ENCODE measurements around the gene CAST.

CAST gene

GRCh38 chr5:96648023-96648422 lies 14.2 kb upstream of the CAST start:
- DNase-seq (ENCODE audit: insufficient read length), result no peak
- no peak for TF ChIP-seq POLR2A (IDR thresholded peaks at IDR 0.05; ENCODE audit: low read depth, low read length)
- no peak for TF ChIP-seq TAF1 (IDR thresholded peaks at IDR 0.05; ENCODE audit: borderline replicate concordance, low read depth, low read length)
- TF ChIP-seq POLR2AphosphoS5 (IDR thresholded peaks at IDR 0.05; ENCODE audit: low read depth, low read length), result no peak
- FAIRE-seq, result peak; percentile 36

GRCh38 chr5:96648593-96648992 lies 13.6 kb upstream of the CAST start:
- FAIRE-seq, result peak; percentile 63
- DNase-seq (ENCODE audit: insufficient read length), result no peak
- TF ChIP-seq POLR2A (IDR thresholded peaks at IDR 0.05; ENCODE audit: low read depth, low read length) (no peak), TAF1 (IDR thresholded peaks at IDR 0.05; ENCODE audit: borderline replicate concordance, low read depth, low read length) (no peak), POLR2AphosphoS5 (IDR thresholded peaks at IDR 0.05; ENCODE audit: low read depth, low read length) (no peak)

GRCh38 chr5:96649251-96649662 lies 12.9 kb upstream of the CAST start:
- DNase-seq (ENCODE audit: insufficient read length) (no peak), FAIRE-seq (no peak)
- no peak for TF ChIP-seq TAF1 (IDR thresholded peaks at IDR 0.05; ENCODE audit: borderline replicate concordance, low read depth, low read length)
- TF ChIP-seq POLR2A (IDR thresholded peaks at IDR 0.05; ENCODE audit: low read depth, low read length), result no peak
- no peak for TF ChIP-seq POLR2AphosphoS5 (IDR thresholded peaks at IDR 0.05; ENCODE audit: low read depth, low read length)

- TF ChIP-seq POLR2A (IDR thresholded peaks at IDR 0.05; ENCODE audit: low read depth, low read length), result no peak
- TF ChIP-seq TAF1 (IDR thresholded peaks at IDR 0.05; ENCODE audit: borderline replicate concordance, low read depth, low read length), result no peak
- no peak for TF ChIP-seq POLR2AphosphoS5 (IDR thresholded peaks at IDR 0.05; ENCODE audit: low read depth, low read length)
- FAIRE-seq, result peak; percentile 64
- no peak for DNase-seq (ENCODE audit: insufficient read length)
Measured at GRCh38 chr5:96649681-96650540, 12.3 kb upstream of the CAST start.

- DNase-seq (ENCODE audit: insufficient read length), result no peak
- FAIRE-seq, result no peak
- TF ChIP-seq TAF1 (IDR thresholded peaks at IDR 0.05; ENCODE audit: borderline replicate concordance, low read depth, low read length) (no peak), POLR2AphosphoS5 (IDR thresholded peaks at IDR 0.05; ENCODE audit: low read depth, low read length) (no peak), POLR2A (IDR thresholded peaks at IDR 0.05; ENCODE audit: low read depth, low read length) (no peak)
Measured at GRCh38 chr5:96651047-96651446, 11.1 kb upstream of the CAST start.

GRCh38 chr5:96651948-96652753 lies 10.0 kb upstream of the CAST start:
- FAIRE-seq, result peak; percentile 81
- no peak for DNase-seq (ENCODE audit: insufficient read length)
- TF ChIP-seq TAF1 (IDR thresholded peaks at IDR 0.05; ENCODE audit: borderline replicate concordance, low read depth, low read length) (no peak), POLR2AphosphoS5 (IDR thresholded peaks at IDR 0.05; ENCODE audit: low read depth, low read length) (no peak), POLR2A (IDR thresholded peaks at IDR 0.05; ENCODE audit: low read depth, low read length) (no peak)

GRCh38 chr5:96652769-96653454 lies 9.3 kb upstream of the CAST start:
- no peak for DNase-seq (ENCODE audit: insufficient read length)
- TF ChIP-seq TAF1 (IDR thresholded peaks at IDR 0.05; ENCODE audit: borderline replicate concordance, low read depth, low read length) (no peak), POLR2A (IDR thresholded peaks at IDR 0.05; ENCODE audit: low read depth, low read length) (no peak), POLR2AphosphoS5 (IDR thresholded peaks at IDR 0.05; ENCODE audit: low read depth, low read length) (no peak)
- FAIRE-seq, result no peak

- DNase-seq (ENCODE audit: insufficient read length) (no peak), FAIRE-seq (no peak)
- no peak for TF ChIP-seq POLR2AphosphoS5 (IDR thresholded peaks at IDR 0.05; ENCODE audit: low read depth, low read length)
- TF ChIP-seq POLR2A (IDR thresholded peaks at IDR 0.05; ENCODE audit: low read depth, low read length), result no peak
- no peak for TF ChIP-seq TAF1 (IDR thresholded peaks at IDR 0.05; ENCODE audit: borderline replicate concordance, low read depth, low read length)
Measured at GRCh38 chr5:96654209-96654608, 8.0 kb upstream of the CAST start.

GRCh38 chr5:96655085-96655484 lies 7.1 kb upstream of the CAST start:
- FAIRE-seq, result no peak
- no peak for TF ChIP-seq TAF1 (IDR thresholded peaks at IDR 0.05; ENCODE audit: borderline replicate concordance, low read depth, low read length)
- no peak for TF ChIP-seq POLR2AphosphoS5 (IDR thresholded peaks at IDR 0.05; ENCODE audit: low read depth, low read length)
- no peak for TF ChIP-seq POLR2A (IDR thresholded peaks at IDR 0.05; ENCODE audit: low read depth, low read length)
- DNase-seq (ENCODE audit: insufficient read length), result no peak

GRCh38 chr5:96655506-96655905 lies 6.7 kb upstream of the CAST start:
- no peak for DNase-seq (ENCODE audit: insufficient read length)
- FAIRE-seq, result no peak
- no peak for TF ChIP-seq POLR2AphosphoS5 (IDR thresholded peaks at IDR 0.05; ENCODE audit: low read depth, low read length)
- TF ChIP-seq POLR2A (IDR thresholded peaks at IDR 0.05; ENCODE audit: low read depth, low read length), result no peak
- TF ChIP-seq TAF1 (IDR thresholded peaks at IDR 0.05; ENCODE audit: borderline replicate concordance, low read depth, low read length), result no peak

GRCh38 chr5:96657068-96657467 lies 5.1 kb upstream of the CAST start:
- TF ChIP-seq POLR2A (IDR thresholded peaks at IDR 0.05; ENCODE audit: low read depth, low read length) (no peak), POLR2AphosphoS5 (IDR thresholded peaks at IDR 0.05; ENCODE audit: low read depth, low read length) (no peak), TAF1 (IDR thresholded peaks at IDR 0.05; ENCODE audit: borderline replicate concordance, low read depth, low read length) (no peak)
- peak; percentile 92 for FAIRE-seq
- DNase-seq (ENCODE audit: insufficient read length), result no peak
